ENCODE measurements around the gene PHOX2A.

DNA sequence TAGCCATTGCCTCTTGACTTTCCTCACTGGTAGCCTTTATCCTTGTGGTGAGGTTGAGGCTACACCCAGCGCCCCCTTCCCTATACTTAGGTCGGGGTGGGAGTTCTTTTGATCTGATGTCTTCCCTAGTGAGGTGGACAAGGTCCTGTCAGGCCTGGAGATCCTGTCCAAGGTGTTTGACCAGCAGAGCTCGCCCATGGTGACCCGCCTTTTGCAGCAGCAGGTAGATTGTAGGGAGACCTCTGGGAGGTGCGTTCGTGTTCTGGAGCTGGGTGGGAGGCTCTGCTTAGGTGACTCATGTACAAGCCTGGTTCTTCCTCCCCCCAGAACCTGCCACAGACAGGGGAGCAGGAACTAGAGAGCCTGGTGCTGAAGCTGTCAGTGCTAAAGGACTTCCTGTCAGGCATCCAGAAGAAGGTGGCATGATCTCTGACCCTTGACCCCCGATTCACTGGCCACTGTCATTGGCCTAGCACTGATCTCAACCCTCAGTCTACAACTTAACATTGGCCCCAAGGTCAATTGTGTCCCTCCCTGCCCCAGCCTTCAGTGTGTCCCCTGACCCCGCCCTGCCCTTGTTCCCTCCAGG lies 14.5 kb downstream of the PHOX2A start:
- TF ChIP-seq, protein P1, sequence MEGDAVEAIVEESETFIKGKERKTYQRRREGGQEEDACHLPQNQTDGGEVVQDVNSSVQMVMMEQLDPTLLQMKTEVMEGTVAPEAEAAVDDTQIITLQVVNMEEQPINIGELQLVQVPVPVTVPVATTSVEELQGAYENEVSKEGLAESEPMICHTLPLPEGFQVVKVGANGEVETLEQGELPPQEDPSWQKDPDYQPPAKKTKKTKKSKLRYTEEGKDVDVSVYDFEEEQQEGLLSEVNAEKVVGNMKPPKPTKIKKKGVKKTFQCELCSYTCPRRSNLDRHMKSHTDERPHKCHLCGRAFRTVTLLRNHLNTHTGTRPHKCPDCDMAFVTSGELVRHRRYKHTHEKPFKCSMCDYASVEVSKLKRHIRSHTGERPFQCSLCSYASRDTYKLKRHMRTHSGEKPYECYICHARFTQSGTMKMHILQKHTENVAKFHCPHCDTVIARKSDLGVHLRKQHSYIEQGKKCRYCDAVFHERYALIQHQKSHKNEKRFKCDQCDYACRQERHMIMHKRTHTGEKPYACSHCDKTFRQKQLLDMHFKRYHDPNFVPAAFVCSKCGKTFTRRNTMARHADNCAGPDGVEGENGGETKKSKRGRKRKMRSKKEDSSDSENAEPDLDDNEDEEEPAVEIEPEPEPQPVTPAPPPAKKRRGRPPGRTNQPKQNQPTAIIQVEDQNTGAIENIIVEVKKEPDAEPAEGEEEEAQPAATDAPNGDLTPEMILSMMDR (IDR thresholded peaks at IDR 0.05; ENCODE audit: low read depth, low read length, poor library complexity, severe bottlenecking), result no peak
- no peak for TF ChIP-seq EZH2phosphoT487 (IDR thresholded peaks at IDR 0.05; ENCODE audit: borderline replicate concordance, low read length)
